ENCODE measurements around the gene KIF17. TPM values are rescaled to one million over a fixed set of nuclear protein-coding genes. Genes with fewer than 3 reads are reported as not detected.

KIF17 gene
- total RNA-seq, 2 experiments from 2014 or later = not detected

DNA sequence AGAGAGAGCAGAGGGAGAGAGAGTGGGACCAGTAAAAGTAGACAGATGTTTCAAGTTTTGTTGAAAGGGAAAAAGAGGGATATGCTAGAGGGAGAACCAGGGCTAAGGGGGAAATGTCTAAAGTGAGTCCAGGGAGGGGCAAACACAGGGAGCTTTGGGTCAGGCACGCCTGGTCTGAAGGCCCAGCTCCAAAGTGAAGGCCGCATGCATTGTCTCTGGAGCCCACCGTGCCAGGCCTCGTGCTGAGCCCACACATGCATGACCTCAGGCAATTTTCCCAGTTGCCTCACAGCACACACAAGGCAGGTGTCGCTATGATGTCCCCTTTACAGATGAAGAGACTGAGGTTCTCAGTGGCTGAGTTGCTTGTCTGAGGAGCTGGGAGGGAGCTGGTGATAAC is 16.0 kb downstream of the KIF17 start:
- Mint-ChIP-seq H3K4me1 (peaks cover 2% of the 10 kb centered on the region), H3K4me3 (no peak overlapping the region), H3K27me3 (peaks cover 3% of the 10 kb centered on the region), H3K9me3 (no peaks in the 10 kb centered on the region), H3K27ac (no peak overlapping the region), H3K36me3 (ENCODE audit: low read depth) (no peaks in the 10 kb centered on the region)
- ChIA-PET POLR2A (no interaction called here), CTCF (no interaction called here)
- DNase-seq = no peak

DNA sequence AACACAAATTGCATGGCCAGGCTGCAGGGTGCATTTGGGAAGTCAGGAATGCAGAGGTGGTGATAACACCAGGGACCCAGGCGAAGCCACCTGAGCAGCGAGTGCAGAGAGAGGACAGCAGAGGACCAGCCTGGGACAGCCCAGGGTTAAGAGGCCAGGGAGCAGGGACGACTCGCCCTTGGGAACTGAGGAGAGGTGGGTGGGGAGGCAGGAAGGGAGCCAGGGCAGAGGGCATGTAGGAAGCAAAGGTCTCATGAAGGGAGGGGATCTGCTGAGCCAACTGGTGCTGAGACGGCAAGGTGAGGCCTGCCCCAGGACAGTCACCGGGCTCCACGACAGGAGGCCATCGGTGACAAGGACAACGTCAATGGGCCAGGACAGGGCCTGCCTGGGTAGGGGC is 16.4 kb downstream of the KIF17 start:
- H3K27me3 Mint-ChIP-seq = peaks cover 4% of the 10 kb centered on the region
- POLR2A ChIA-PET = no interaction called here
- H3K4me3 Mint-ChIP-seq = no peak overlapping the region
- DNase-seq = no peak
- peaks cover 6% of the 10 kb centered on the region for H3K4me1 Mint-ChIP-seq
- CTCF ChIA-PET = no interaction called here
- no peak overlapping the region for H3K27ac Mint-ChIP-seq
- no peaks in the 10 kb centered on the region for H3K9me3 Mint-ChIP-seq
- H3K36me3 Mint-ChIP-seq (ENCODE audit: low read depth) = no peaks in the 10 kb centered on the region

DNA sequence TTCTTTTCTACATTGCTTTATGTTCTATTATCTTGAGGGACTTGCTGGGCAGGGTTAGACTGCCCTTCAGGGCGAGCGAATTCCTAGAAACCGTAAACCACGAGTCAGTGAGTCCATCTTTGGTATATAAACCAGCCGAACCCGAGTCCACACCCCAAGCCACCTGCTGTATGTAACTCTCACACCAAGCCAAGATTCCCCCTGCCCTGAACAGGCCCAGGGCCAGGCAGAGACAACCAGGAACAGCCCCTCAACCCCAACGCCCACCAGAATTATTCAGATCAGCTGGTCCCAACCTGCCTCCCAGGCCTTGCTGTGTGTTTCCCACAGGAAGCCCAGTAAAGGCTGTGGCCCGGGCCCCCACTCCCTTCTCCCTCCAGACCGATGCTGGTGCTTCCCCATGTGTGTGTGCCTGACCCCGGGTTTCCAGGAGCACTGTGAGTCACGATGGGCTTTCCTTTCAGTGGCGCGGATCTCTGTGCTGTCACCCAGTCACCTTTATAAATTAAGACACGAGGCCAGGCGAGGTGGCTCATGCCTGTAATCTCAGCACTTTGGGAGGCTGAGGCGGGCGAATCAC is 17.1 kb downstream of the KIF17 start:
- Mint-ChIP-seq H3K4me3 (no peak overlapping the region), H3K27me3 (peaks cover 5% of the 10 kb centered on the region), H3K36me3 (ENCODE audit: low read depth) (no peaks in the 10 kb centered on the region), H3K9me3 (no peaks in the 10 kb centered on the region), H3K27ac (no peak overlapping the region), H3K4me1 (peaks cover 12% of the 10 kb centered on the region)
- ChIA-PET POLR2A (no interaction called here), CTCF (no interaction called here)
- DNase-seq = no peak

DNA sequence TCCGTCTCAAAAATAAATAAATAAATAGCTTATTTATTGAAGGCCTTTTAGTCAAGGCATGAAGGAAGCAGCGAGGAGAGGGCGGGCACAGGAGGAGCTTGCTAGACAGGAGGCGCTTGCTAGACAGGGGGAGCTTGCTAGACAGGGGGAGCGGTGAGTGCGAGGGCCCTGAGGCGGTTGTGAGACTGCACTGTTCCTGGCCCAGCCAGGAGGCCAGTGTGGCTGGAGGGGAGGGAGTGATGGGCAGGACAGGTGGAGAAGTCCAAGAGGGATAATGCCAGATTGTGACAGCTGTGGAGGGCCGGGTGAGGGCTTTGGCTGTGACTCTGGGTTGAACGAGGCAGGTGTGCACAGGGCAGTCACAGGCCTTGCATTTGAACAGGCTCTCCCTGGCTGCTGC is 18.2 kb downstream of the KIF17 start:
- ChIA-PET POLR2A (interaction anchor here (1.4 kb wide), 1 partner anchor 18 kb away, joined by 3 read pairs; the partner anchor contains the start of gene KIF17), CTCF (no interaction called here)
- H3K27ac Mint-ChIP-seq = no peak overlapping the region
- H3K9me3 Mint-ChIP-seq = no peaks in the 10 kb centered on the region
- peaks cover 12% of the 10 kb centered on the region for H3K4me1 Mint-ChIP-seq
- DNase-seq = no peak
- no peaks in the 10 kb centered on the region for H3K36me3 Mint-ChIP-seq (ENCODE audit: low read depth)
- no peak overlapping the region for H3K4me3 Mint-ChIP-seq
- peaks cover 7% of the 10 kb centered on the region for H3K27me3 Mint-ChIP-seq

DNA sequence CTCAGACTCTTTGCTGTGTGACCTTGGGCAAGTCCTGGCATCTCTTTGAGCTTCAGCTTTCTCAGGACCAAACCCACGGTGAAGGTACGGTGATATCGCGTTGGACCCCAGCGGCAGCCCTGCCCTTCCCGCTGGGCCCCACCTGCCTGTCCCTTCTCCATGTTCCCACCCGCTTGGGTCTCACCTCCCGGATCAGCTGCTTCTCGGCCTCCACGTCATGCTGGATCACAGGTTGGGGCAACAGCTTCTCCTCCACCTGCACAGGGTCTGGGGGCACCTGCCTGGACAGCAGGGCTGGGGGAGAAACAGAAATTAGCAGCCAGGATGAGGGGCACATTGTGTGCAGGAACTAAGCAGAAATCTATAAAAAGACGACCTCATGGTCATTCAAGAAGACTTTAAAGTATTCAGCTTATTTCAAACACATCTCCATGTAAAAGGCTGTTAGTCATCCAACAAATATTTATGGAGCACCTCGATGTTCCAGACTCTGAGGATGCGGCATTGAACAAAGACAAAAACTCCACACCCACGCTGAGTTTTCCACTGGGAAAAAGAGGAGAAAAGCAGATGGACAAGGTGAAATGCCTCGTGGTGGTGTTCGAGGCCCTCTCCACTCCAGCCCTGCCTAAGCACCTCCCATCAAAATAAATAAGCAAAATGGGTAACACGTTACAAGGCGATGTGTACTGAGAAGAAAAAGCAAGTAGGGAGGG is 19.5 kb downstream of the KIF17 start:
- CTCF ChIA-PET = interaction anchor here (1.4 to 3.9 kb wide), 2 partner anchors 18 to 497 kb away, joined by 3 to 52 read pairs; no protein-coding TSS in a partner anchor
- Mint-ChIP-seq H3K27ac (no peak overlapping the region), H3K27me3 (peaks cover 10% of the 10 kb centered on the region), H3K4me3 (no peak overlapping the region), H3K9me3 (no peaks in the 10 kb centered on the region), H3K4me1 (peaks cover 12% of the 10 kb centered on the region), H3K36me3 (ENCODE audit: low read depth) (no peaks in the 10 kb centered on the region)
- no peak for DNase-seq
- POLR2A ChIA-PET = interaction anchor here (1.4 kb wide), 1 partner anchor 19 kb away, joined by 3 read pairs; the partner anchor contains the start of gene KIF17

DNA sequence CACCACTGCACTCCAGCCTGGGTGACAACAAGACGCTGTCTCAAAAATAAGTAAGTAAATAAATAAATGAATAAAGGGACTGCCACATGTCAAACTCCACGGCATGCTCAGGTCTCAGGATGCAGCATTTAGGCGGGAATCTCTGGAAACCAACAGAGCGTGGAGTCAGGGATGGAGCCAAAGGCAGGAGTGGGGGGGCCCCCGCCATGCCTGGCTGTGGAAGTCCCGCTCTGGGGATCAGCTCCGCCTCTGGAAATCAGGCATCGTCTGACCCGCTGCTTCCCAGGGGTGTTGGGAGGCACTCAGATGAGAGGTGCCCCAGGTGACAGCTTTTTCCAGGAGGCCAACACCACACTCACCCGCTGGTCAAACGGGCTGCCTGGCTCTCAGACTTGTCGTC is 20.2 kb downstream of the KIF17 start:
- Mint-ChIP-seq H3K4me3 (no peak overlapping the region), H3K9me3 (no peaks in the 10 kb centered on the region), H3K4me1 (peaks cover 12% of the 10 kb centered on the region), H3K27ac (no peak overlapping the region), H3K27me3 (peaks cover 10% of the 10 kb centered on the region), H3K36me3 (ENCODE audit: low read depth) (no peaks in the 10 kb centered on the region)
- CTCF ChIA-PET = interaction anchor here (1.0 to 3.9 kb wide), 9 partner anchors 10 to 498 kb away, joined by 3 to 52 read pairs (median 7); partner anchors contain the start of gene SH2D5
- DNase-seq = no peak
- POLR2A ChIA-PET = no interaction called here

DNA sequence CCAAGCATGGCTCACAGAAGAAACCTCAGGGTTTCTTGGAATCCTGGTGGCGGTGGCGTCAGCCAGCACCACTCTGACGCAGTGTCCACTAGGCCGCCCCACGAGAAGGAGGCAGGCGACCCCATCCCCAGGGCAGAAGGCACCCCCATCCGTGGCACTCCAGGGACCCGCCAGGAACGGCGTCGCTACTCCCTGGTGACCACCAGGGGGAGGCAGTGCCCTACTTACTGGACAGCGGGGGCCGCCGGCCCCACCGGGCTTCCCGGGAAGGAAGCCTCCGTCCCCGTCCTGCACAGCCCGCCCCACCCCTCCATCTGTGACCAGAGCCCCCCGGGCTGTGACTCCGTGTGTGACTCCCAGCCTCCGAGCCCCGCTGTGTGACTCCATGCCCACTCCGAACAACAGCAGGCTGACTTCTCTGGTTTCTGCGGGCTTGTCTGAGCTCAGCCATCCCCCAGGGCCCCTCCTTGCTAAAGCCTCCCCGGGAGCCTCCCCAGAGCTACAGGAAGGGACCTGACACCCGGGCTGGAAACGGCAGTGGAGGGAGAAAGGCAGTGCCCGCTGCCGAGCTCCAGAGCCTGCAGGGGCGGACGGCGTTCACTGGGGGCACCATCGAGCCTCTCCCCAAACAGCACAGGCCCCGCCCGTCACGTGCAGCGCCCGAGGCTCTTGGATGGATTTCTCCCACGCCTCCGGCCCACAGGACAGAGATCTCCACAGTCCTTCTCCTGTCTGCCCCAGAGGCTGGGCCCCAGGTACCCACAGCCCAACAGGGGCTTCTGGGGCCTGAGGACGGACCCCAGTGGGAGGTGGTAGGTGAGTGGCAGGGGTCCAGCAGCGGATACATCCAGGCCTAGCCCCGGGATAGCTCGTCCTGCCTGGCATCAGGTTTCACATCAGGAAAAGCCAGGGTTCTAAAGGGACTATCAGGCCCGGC is 21.1 kb downstream of the KIF17 start:
- Mint-ChIP-seq H3K36me3 (ENCODE audit: low read depth) (no peaks in the 10 kb centered on the region), H3K27ac (no peak overlapping the region), H3K4me3 (peak overlapping the region; percentile 79), H3K4me1 (peaks cover 12% of the 10 kb centered on the region), H3K9me3 (no peaks in the 10 kb centered on the region), H3K27me3 (peaks cover 9% of the 10 kb centered on the region)
- peak; percentile 77 for DNase-seq
- ChIA-PET POLR2A (interaction anchor here (1.0 to 1.5 kb wide), 3 partner anchors 90 to 134 kb away, joined by 3 read pairs; partner anchors contain the start of gene HP1BP3), CTCF (interaction anchor here (0.5 to 3.9 kb wide), 48 partner anchors 8 to 668 kb away, joined by 3 to 52 read pairs (median 4); partner anchors contain the start of genes DDOST, HP1BP3, KIF17 and SH2D5)

DNA sequence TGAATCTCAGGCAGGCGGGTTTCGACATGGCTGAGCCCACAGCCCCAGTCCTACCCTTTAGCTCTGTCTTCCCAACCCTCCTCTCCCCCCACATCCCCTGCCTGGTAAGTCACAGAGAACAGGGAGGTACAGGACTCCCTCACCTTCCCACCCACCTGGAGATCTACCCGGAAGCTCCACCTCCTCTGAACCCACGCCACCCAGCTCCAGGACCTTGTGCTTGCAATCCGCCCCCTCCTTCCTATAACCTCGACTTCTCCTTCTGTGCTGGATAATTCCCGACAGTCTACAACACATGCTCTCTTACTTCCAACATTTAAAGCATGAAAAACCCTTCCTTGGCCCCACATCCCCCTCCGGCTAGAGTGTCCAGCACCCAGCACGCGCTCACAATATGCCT is 22.3 kb downstream of the KIF17 start:
- no peak for DNase-seq
- H3K27ac Mint-ChIP-seq = no peak overlapping the region
- CTCF ChIA-PET = interaction anchor here (1.2 to 3.9 kb wide), 3 partner anchors 34 to 500 kb away, joined by 3 to 52 read pairs (median 3); no protein-coding TSS in a partner anchor
- H3K27me3 Mint-ChIP-seq = peaks cover 8% of the 10 kb centered on the region
- peaks cover 12% of the 10 kb centered on the region for H3K4me1 Mint-ChIP-seq
- peak overlapping the region; percentile 79 for H3K4me3 Mint-ChIP-seq
- H3K36me3 Mint-ChIP-seq (ENCODE audit: low read depth) = no peaks in the 10 kb centered on the region
- POLR2A ChIA-PET = no interaction called here
- no peaks in the 10 kb centered on the region for H3K9me3 Mint-ChIP-seq

DNA sequence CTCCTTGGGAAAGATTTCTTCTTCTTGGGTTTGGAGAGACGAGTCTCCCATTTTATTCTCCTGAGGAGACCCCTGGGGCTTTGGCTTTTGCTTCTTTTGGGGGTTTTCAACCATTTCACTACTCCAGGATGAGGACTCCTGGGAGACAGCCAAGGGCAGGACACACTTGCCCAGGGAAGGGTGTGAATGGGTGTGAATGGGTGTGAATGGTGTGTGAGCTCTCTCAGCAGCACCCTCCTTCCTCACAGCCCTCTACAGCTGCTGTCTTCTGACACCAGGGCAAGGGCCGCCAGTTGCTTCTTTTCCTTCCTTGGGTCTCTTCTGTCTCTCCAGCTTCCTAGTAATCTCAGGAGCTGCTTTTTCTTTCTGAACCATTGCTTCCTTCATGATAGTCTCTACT is 24.2 kb downstream of the KIF17 start:
- H3K27me3 Mint-ChIP-seq = peaks cover 8% of the 10 kb centered on the region
- H3K4me1 Mint-ChIP-seq = peaks cover 12% of the 10 kb centered on the region
- CTCF ChIA-PET = interaction anchor here (1.2 to 1.7 kb wide), 2 partner anchors 35 to 94 kb away, joined by 3 read pairs; no protein-coding TSS in a partner anchor
- POLR2A ChIA-PET = no interaction called here
- no peaks in the 10 kb centered on the region for H3K9me3 Mint-ChIP-seq
- H3K36me3 Mint-ChIP-seq (ENCODE audit: low read depth) = no peaks in the 10 kb centered on the region
- H3K4me3 Mint-ChIP-seq = no peak overlapping the region
- H3K27ac Mint-ChIP-seq = no peak overlapping the region
- no peak for DNase-seq

DNA sequence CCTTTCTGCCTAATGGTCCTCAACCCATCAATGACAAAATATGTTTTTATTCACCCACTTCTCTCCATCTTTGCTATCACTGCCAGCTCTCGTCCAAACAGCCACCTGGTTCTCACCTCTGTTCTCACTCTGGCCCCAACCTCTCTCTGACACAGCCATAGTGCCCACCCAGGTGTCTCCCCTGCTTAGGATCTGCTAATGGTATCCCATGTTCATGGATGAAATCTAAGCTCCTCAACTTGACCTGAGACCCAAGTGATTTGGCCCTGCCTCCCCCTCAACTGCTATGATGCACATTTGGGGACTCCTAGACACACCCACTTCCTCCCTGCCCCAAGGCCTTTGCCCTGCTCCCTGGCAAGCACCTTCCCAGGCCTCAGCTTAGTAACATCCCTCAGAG is 25.9 kb downstream of the KIF17 start:
- H3K4me1 Mint-ChIP-seq = peaks cover 10% of the 10 kb centered on the region
- no peaks in the 10 kb centered on the region for H3K36me3 Mint-ChIP-seq (ENCODE audit: low read depth)
- no peak for DNase-seq
- H3K4me3 Mint-ChIP-seq = no peak overlapping the region
- ChIA-PET CTCF (interaction anchor here (0.8 to 1.5 kb wide), 3 partner anchors 12 to 503 kb away, joined by 3 to 6 read pairs (median 3); no protein-coding TSS in a partner anchor), POLR2A (interaction anchor here (1.2 to 1.7 kb wide), 2 partner anchors 94 to 499 kb away, joined by 3 to 4 read pairs; no protein-coding TSS in a partner anchor)
- peaks cover 9% of the 10 kb centered on the region for H3K27me3 Mint-ChIP-seq
- H3K9me3 Mint-ChIP-seq = no peaks in the 10 kb centered on the region
- H3K27ac Mint-ChIP-seq = no peak overlapping the region

DNA sequence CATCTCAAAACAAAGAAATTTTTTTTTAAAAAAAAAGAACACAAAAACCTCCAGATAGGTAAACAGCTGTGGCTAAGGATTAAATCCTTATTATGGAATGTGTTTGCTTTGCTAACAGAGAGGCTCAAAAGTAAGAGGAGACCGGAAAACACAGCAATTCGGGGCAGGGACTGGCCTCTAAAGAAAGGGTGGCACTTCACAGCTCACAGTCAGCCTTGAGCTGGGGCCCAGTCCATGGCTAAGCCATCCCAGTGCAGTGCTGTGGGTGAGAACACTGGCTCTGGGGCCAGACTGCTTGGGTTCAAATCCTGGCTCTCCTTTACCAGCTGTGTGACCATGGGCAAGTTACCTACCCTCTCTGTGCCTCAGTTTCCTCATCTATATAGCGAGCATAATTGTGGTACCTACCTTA is 28.2 kb downstream of the KIF17 start:
- Mint-ChIP-seq H3K36me3 (ENCODE audit: low read depth) (no peaks in the 10 kb centered on the region), H3K27me3 (peaks cover 16% of the 10 kb centered on the region), H3K27ac (no peak overlapping the region), H3K4me3 (no peak overlapping the region), H3K9me3 (no peaks in the 10 kb centered on the region), H3K4me1 (no peaks in the 10 kb centered on the region)
- ChIA-PET POLR2A (no interaction called here), CTCF (interaction anchor here (1.0 kb wide), 1 partner anchor 28 kb away, joined by 3 read pairs; the partner anchor contains the start of gene DDOST)
- no peak for DNase-seq

DNA sequence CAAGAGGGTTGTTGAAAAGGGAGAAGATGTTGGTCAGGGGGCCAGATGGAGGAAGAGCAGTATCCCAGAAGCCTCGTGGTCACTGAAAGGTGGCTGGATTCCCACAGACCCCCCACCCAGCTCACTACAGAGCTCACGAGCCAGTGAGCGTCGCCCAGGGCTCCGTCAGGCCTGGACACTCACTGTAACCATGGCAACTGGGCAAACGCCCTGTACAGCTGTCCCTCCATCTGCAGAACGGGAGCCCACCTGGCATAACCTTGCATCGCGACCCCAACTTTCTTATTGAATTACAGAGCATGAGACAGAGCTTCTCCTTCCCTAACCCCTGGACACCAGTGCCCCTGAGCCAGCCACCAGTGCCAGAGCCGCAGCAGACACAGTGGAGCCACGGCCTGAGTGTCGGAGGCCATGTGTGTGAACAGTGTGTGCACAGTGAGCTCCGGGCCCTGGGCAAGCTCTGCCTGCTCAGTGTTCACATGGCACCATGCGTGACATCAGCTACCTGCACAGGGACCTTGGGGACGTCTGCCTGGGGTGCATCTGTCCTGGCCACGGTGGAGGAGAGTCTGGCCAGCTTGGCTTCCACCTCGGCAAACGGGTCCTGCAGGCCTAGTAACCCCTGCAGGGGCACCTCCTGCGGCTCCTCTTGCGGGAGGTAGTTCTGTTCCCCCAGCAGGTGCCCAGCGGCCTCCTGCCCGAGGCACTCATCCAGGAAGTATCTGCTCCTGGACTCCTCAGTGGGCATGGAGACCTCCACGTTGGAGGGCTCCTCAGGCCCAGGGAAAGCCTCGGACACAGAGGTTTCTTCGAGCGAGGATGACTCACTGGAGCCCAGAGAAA is 30.7 kb downstream of the KIF17 start:
- DNase-seq = no peak

More for the DNA sequence above, 30.7 kb downstream of the KIF17 start:
- Mint-ChIP-seq H3K36me3 (ENCODE audit: low read depth) (no peaks in the 10 kb centered on the region), H3K27me3 (peaks cover 25% of the 10 kb centered on the region), H3K27ac (no peak overlapping the region), H3K4me3 (no peak overlapping the region), H3K4me1 (no peaks in the 10 kb centered on the region), H3K9me3 (no peaks in the 10 kb centered on the region)
- ChIA-PET CTCF (interaction anchor here (2.5 kb wide), 1 partner anchor 10 kb away, joined by 6 read pairs; no protein-coding TSS in a partner anchor), POLR2A (interaction anchor here (0.6 kb wide), 1 partner anchor 11 kb away, joined by 3 read pairs; no protein-coding TSS in a partner anchor)
